Calu3 (cell line): ENCODE data around the gene AKAP7. TPM values are rescaled to one million over a fixed set of nuclear protein-coding genes. Genes with fewer than 3 reads are reported as not detected.

ENCODE experiments used
- BruUV-seq: library from RNA; stranded (reverse); fragments of 400-500 nt; replicated peaks from 2 replicates; lab custom pipeline; 2021; lab: Mats Ljungman, UMichigan
- CTCF ChIA-PET: fragments of 300-600 bp; sonication (Branson Sonifier 250); formaldehyde crosslinking; loops from one replicate; lab custom pipeline; 2022; ENCODE audit warnings: antibody characterized with exemption; lab: Charles Lee
- DNase-seq: peaks from one replicate; pipeline ENCODE4 v3.0.0; 2022
- H3K27ac Mint-ChIP-seq: one replicate; pipeline ENCODE4 v1.8.0; 2022; ENCODE audit warnings: mixed read lengths; ENCODE audit not compliant: unreplicated experiment
- H3K27me3 Mint-ChIP-seq: one replicate; pipeline ENCODE4 v1.8.0; 2022; ENCODE audit warnings: mixed read lengths; ENCODE audit not compliant: unreplicated experiment
- H3K36me3 Mint-ChIP-seq: one replicate; pipeline ENCODE4 v1.8.0; 2022; ENCODE audit warnings: mild to moderate bottlenecking, moderate library complexity, mixed read lengths; ENCODE audit not compliant: insufficient read depth, unreplicated experiment
- H3K4me1 Mint-ChIP-seq: one replicate; pipeline ENCODE4 v1.8.0; 2022; ENCODE audit warnings: mild to moderate bottlenecking, low read depth, mixed read lengths; ENCODE audit not compliant: unreplicated experiment
- H3K4me3 Mint-ChIP-seq: one replicate; pipeline ENCODE4 v1.8.0; 2022; ENCODE audit warnings: mild to moderate bottlenecking, low read depth, moderate library complexity, mixed read lengths; ENCODE audit not compliant: unreplicated experiment
- H3K9me3 Mint-ChIP-seq: one replicate; pipeline ENCODE4 v1.8.0; 2022; ENCODE audit warnings: low read depth, mixed read lengths; ENCODE audit not compliant: unreplicated experiment
- CTCF ChIP-seq: fragments of 200-600 bp; IDR thresholded peaks from one replicate; pipeline ENCODE4 v1.8.0; 2022; ENCODE audit warnings: antibody characterized with exemption; ENCODE audit not compliant: unreplicated experiment
- intact Hi-C: fragments of 100-400 bp; cut with micrococcal nuclease; formaldehyde crosslinking; loops from one replicate; pipeline ENCODE4 v1.10.0; 2022; ENCODE audit not compliant: unreplicated experiment
- total RNA-seq: library from RNA; stranded (reverse); gene quantifications from 2 replicates; pipeline ENCODE4 v1.2.3, GENCODE V29; 2022

Gene AKAP7
- total RNA-seq, 1 experiment from 2014 or later, result 7.7 TPM

GRCh38 chr6:131206463-131207251 is 71.4 kb downstream of the AKAP7 start:
- intact Hi-C loops, result loop anchor here (10.0 kb wide), 1 partner anchor 48 kb away; no protein-coding TSS in a partner anchor
- CTCF ChIA-PET, result no interaction called here
- H3K27ac Mint-ChIP-seq, result no peak overlapping the region

GRCh38 chr6:131208787-131209186 is 73.5 kb downstream of the AKAP7 start:
- Mint-ChIP-seq H3K27ac (no peak overlapping the region), H3K27me3 (no peaks in the 10 kb centered on the region), H3K9me3 (no peaks in the 10 kb centered on the region), H3K4me1 (no peaks in the 10 kb centered on the region), H3K4me3 (no peak overlapping the region), H3K36me3 (no peaks in the 10 kb centered on the region)
- intact Hi-C loops, result loop anchor here (10.0 kb wide), 1 partner anchor 46 kb away; no protein-coding TSS in a partner anchor
- no TSS peak for BruUV-seq
- no peak for DNase-seq
- CTCF ChIA-PET, result no interaction called here
- TF ChIP-seq CTCF, result no peak

More at GRCh38 chr6:131206463-131207251, 71.4 kb downstream of the AKAP7 start:
- Mint-ChIP-seq H3K4me1 (no peaks in the 10 kb centered on the region), H3K4me3 (no peak overlapping the region), H3K27me3 (no peaks in the 10 kb centered on the region), H3K9me3 (no peaks in the 10 kb centered on the region), H3K36me3 (no peaks in the 10 kb centered on the region)
- TF ChIP-seq CTCF, result no peak
- no peak for DNase-seq
- BruUV-seq, result no TSS peak

- intact Hi-C loops, result no loop called here
- Mint-ChIP-seq H3K4me3 (no peak overlapping the region), H3K4me1 (no peaks in the 10 kb centered on the region), H3K9me3 (no peaks in the 10 kb centered on the region), H3K36me3 (no peaks in the 10 kb centered on the region), H3K27me3 (no peaks in the 10 kb centered on the region), H3K27ac (no peak overlapping the region)
- BruUV-seq, result no TSS peak
- no peak for DNase-seq
- no peak for TF ChIP-seq CTCF
- CTCF ChIA-PET, result no interaction called here
Observed at GRCh38 chr6:131210469-131210868, 75.2 kb downstream of the AKAP7 start.

GRCh38 chr6:131212024-131212423 is 76.8 kb downstream of the AKAP7 start:
- TF ChIP-seq CTCF, result no peak
- no peaks in the 10 kb centered on the region for H3K27me3 Mint-ChIP-seq
- CTCF ChIA-PET, result no interaction called here
- DNase-seq, result no peak
- no peaks in the 10 kb centered on the region for H3K36me3 Mint-ChIP-seq
- H3K4me3 Mint-ChIP-seq, result no peak overlapping the region
- no peak overlapping the region for H3K27ac Mint-ChIP-seq
- intact Hi-C loops, result no loop called here
- H3K9me3 Mint-ChIP-seq, result no peaks in the 10 kb centered on the region
- no TSS peak for BruUV-seq
- H3K4me1 Mint-ChIP-seq, result no peaks in the 10 kb centered on the region
